Vagina (tissue), 2 donors: ENCODE results near the gene OTOF. TPM values are rescaled to one million over a fixed set of nuclear protein-coding genes. Genes with fewer than 3 reads are reported as not detected.

Experiments
- DNase-seq, 2 donors: peaks; one replicate each; pipeline ENCODE4 v3.0.0-alpha.2; 2017; ENCODE audit errors: extremely low spot score in 2 of 2
- H3K27ac ChIP-seq: fragments of 200-600 bp; sonication (generic); one replicate; pipeline ENCODE4 v1.5.1; 2019
- H3K27me3 ChIP-seq: fragments of 200-600 bp; sonication (generic); one replicate; pipeline ENCODE4 v1.5.1; 2019
- H3K36me3 ChIP-seq, 2 donors: fragments of 200-600 bp; sonication (generic); one replicate each; pipeline ENCODE4 v1.5.1; 2017 to 2019
- H3K4me1 ChIP-seq: fragments of 200-600 bp; sonication (generic); one replicate; pipeline ENCODE4 v1.5.1; 2019
- H3K4me3 ChIP-seq, 2 donors: fragments of 200-600 bp; sonication (generic); 1 replicate in 1 of 2; 2 replicates in 1 of 2; pipeline ENCODE4 v1.5.1; 2016 to 2019
- H3K9me3 ChIP-seq: fragments of 200-600 bp; sonication (generic); one replicate; pipeline ENCODE4 v1.5.1; 2019
- CTCF ChIP-seq, 3 experiments: fragments of 450-650 bp in 2 of 3; fragments of 200-600 bp in 1 of 3; sonication (generic) in 1 of 3; IDR thresholded peaks; one replicate each; pipeline ENCODE4 v1.5.1; 2017 to 2019; ENCODE audit warnings: antibody characterized with exemption in 3 of 3, mild to moderate bottlenecking in 2 of 3, moderate library complexity in 2 of 3
- POLR2A ChIP-seq, 2 donors: fragments of 450-650 bp; IDR thresholded peaks; one replicate each; pipeline ENCODE4 v1.6.1; 2017; ENCODE audit warnings: antibody characterized with exemption in 2 of 2, mild to moderate bottlenecking in 2 of 2, moderate library complexity in 2 of 2
- POLR2AphosphoS5 ChIP-seq, 2 donors: sonication (generic); formaldehyde crosslinking; IDR thresholded peaks; one replicate each; pipeline ENCODE4 v1.9.0; 2017; ENCODE audit warnings: antibody characterized with exemption in 2 of 2, mild to moderate bottlenecking in 2 of 2, low read depth in 1 of 2; ENCODE audit not compliant: insufficient read depth in 1 of 2
- intact Hi-C: fragments of 100-400 bp; cut with DNase I; formaldehyde crosslinking; loops from one replicate; pipeline ENCODE4 v1.15.1; 2023
- total RNA-seq: library from RNA; depleted of rRNA; stranded (reverse); fragments of >200 nt; gene quantifications from one replicate; pipeline ENCODE4 v1.2.3, GENCODE V29; 2016

Gene OTOF
- total RNA-seq, 1 donor from 2014 or later: 0.49 TPM

GRCh38 chr2:26521913-26522180 lies 43.9 kb upstream of the OTOF start:
- H3K27ac ChIP-seq: no peak overlapping the region
- intact Hi-C loops: no loop called here
- H3K4me3 ChIP-seq: no peak overlapping the region
- no peaks in the 10 kb centered on the region for H3K4me1 ChIP-seq
- H3K9me3 ChIP-seq: no peaks in the 10 kb centered on the region
- TF ChIP-seq CTCF (IDR thresholded peaks at IDR 0.05) (no peak), POLR2AphosphoS5 (IDR thresholded peaks at IDR 0.05; ENCODE audit: insufficient read depth in 1 of 2, low read depth in 1 of 2) (no peak), POLR2A (IDR thresholded peaks at IDR 0.05) (no peak)
- H3K27me3 ChIP-seq: no peaks in the 10 kb centered on the region
- H3K36me3 ChIP-seq: no peaks in the 10 kb centered on the region
- DNase-seq: no peak

- H3K36me3 ChIP-seq: no peaks in the 10 kb centered on the region
- no peak overlapping the region for H3K4me3 ChIP-seq
- TF ChIP-seq CTCF (IDR thresholded peaks at IDR 0.05) (no peak), POLR2AphosphoS5 (IDR thresholded peaks at IDR 0.05; ENCODE audit: insufficient read depth in 1 of 2, low read depth in 1 of 2) (no peak), POLR2A (IDR thresholded peaks at IDR 0.05) (no peak)
- no peak for DNase-seq
- no peaks in the 10 kb centered on the region for H3K9me3 ChIP-seq
- intact Hi-C loops: no loop called here
- no peaks in the 10 kb centered on the region for H3K4me1 ChIP-seq
- H3K27me3 ChIP-seq: no peaks in the 10 kb centered on the region
- H3K27ac ChIP-seq: no peak overlapping the region
Measured at GRCh38 chr2:26521054-26521912, 43.4 kb upstream of the OTOF start.

- no peak for DNase-seq
- TF ChIP-seq POLR2AphosphoS5 (IDR thresholded peaks at IDR 0.05; ENCODE audit: insufficient read depth in 1 of 2, low read depth in 1 of 2): no peak
- H3K27me3 ChIP-seq: no peaks in the 10 kb centered on the region
- no peak overlapping the region for H3K4me3 ChIP-seq
- no peaks in the 10 kb centered on the region for H3K4me1 ChIP-seq
- no peak overlapping the region for H3K27ac ChIP-seq
- intact Hi-C loops: no loop called here
- H3K9me3 ChIP-seq: no peaks in the 10 kb centered on the region
- H3K36me3 ChIP-seq: no peaks in the 10 kb centered on the region
Measured at GRCh38 chr2:26520148-26520449, 42.2 kb upstream of the OTOF start.

- intact Hi-C loops: no loop called here
- no peaks in the 10 kb centered on the region for H3K36me3 ChIP-seq
- H3K27me3 ChIP-seq: no peaks in the 10 kb centered on the region
Measured at GRCh38 chr2:26519396-26520147, 41.6 kb upstream of the OTOF start.

GRCh38 chr2:26516781-26517180 lies 38.9 kb upstream of the OTOF start:
- Histone ChIP-seq H3K27me3 (no peaks in the 10 kb centered on the region), H3K27ac (no peak overlapping the region), H3K9me3 (no peaks in the 10 kb centered on the region), H3K4me3 (no peak overlapping the region), H3K4me1 (no peaks in the 10 kb centered on the region), H3K36me3 (no peaks in the 10 kb centered on the region)
- TF ChIP-seq CTCF (IDR thresholded peaks at IDR 0.05) (no peak), POLR2A (IDR thresholded peaks at IDR 0.05) (no peak), POLR2AphosphoS5 (IDR thresholded peaks at IDR 0.05; ENCODE audit: insufficient read depth in 1 of 2, low read depth in 1 of 2) (no peak)
- no peak for DNase-seq
- intact Hi-C loops: no loop called here

More at GRCh38 chr2:26519396-26520147, 41.6 kb upstream of the OTOF start:
- H3K27ac ChIP-seq: no peak overlapping the region
- TF ChIP-seq POLR2AphosphoS5 (IDR thresholded peaks at IDR 0.05; ENCODE audit: insufficient read depth in 1 of 2, low read depth in 1 of 2) (no peak), CTCF (IDR thresholded peaks at IDR 0.05) (no peak), POLR2A (IDR thresholded peaks at IDR 0.05) (no peak)
- H3K4me1 ChIP-seq: no peaks in the 10 kb centered on the region
- H3K4me3 ChIP-seq: no peak overlapping the region
- no peaks in the 10 kb centered on the region for H3K9me3 ChIP-seq
- DNase-seq: no peak
